Activated CD4-positive, alpha-beta T cell treated with anti-CD3 and anti-CD28 coated beads for 4 hours (primary cell): ENCODE results near the gene EXOSC7.
"Not testable (repeated sequence)": the region's sequence is repeated elsewhere in the genome, so short reads cannot be mapped to it uniquely, and the experiment has no call there.

Experiments
- DNase-seq, 2 donors: peaks; one replicate each; pipeline ENCODE4 v3.0.0-alpha.2; 2020

EXOSC7 gene

GRCh38 chr3:44963571-44964325, 12.3 kb upstream of the EXOSC7 start:
- no peak for DNase-seq

- DNase-seq, result no peak
Observed at GRCh38 chr3:44965165-44965564, 10.9 kb upstream of the EXOSC7 start.

GRCh38 chr3:44966795-44967278, 9.2 kb upstream of the EXOSC7 start:
- DNase-seq, result no peak

GRCh38 chr3:44968447-44968858, 7.6 kb upstream of the EXOSC7 start:
- no peak for DNase-seq

- DNase-seq, result no peak
Observed at GRCh38 chr3:44969154-44969827, 6.8 kb upstream of the EXOSC7 start.

- DNase-seq, result no peak
Observed at GRCh38 chr3:44969828-44970179, 6.2 kb upstream of the EXOSC7 start.

- DNase-seq, result no peak
Observed at GRCh38 chr3:44970926-44971490, 5.0 kb upstream of the EXOSC7 start.

- DNase-seq, result no peak
Observed at GRCh38 chr3:44974416-44974815, 1.6 kb upstream of the EXOSC7 start.

- no peak for DNase-seq
Observed at GRCh38 chr3:44981220-44981619, 5.2 kb downstream of the EXOSC7 start.

GRCh38 chr3:44981751-44982150, 5.7 kb downstream of the EXOSC7 start:
- peak in 1 of 2 donors; percentile 16 for DNase-seq

- no peak for DNase-seq
Observed at GRCh38 chr3:44982817-44983216, 6.8 kb downstream of the EXOSC7 start.

GRCh38 chr3:44983484-44983941, 7.5 kb downstream of the EXOSC7 start:
- no peak for DNase-seq

GRCh38 chr3:44984335-44984734, 8.3 kb downstream of the EXOSC7 start:
- no peak for DNase-seq

GRCh38 chr3:44986330-44986729, 10.3 kb downstream of the EXOSC7 start:
- not testable (repeated sequence) for DNase-seq

- no peak for DNase-seq
Observed at GRCh38 chr3:44987332-44987731, 11.3 kb downstream of the EXOSC7 start.

- no peak for DNase-seq
Observed at GRCh38 chr3:44988073-44988472, 12.0 kb downstream of the EXOSC7 start.

GRCh38 chr3:44989141-44989540, 13.1 kb downstream of the EXOSC7 start:
- no peak for DNase-seq

- no peak for DNase-seq
Observed at GRCh38 chr3:44989636-44990373, 13.8 kb downstream of the EXOSC7 start.

GRCh38 chr3:44991326-44991725, 15.3 kb downstream of the EXOSC7 start:
- DNase-seq, result no peak

GRCh38 chr3:44992555-44993470, 16.8 kb downstream of the EXOSC7 start:
- peak in 1 of 2 donors; percentile 14 for DNase-seq

- no peak for DNase-seq
Observed at GRCh38 chr3:44993471-44994205, 17.6 kb downstream of the EXOSC7 start.
